H9 (cell line): Measurements from ENCODE around the gene ERAS. TPM values are rescaled to one million over a fixed set of nuclear protein-coding genes. Genes with fewer than 3 reads are reported as not detected.
"Not testable (repeated sequence)": the region's sequence is repeated elsewhere in the genome, so short reads cannot be mapped to it uniquely, and the experiment has no call there.

Experiments
- DNase-seq: peaks from one replicate; pipeline ENCODE4 v3.0.0-alpha.2; 2017
- H2AFZ ChIP-seq: one replicate; pipeline ENCODE4 v1.6.1; 2013; ENCODE audit warnings: mild to moderate bottlenecking, low read length, control low read depth, moderate library complexity
- H2AK5ac ChIP-seq: 2 replicates; pipeline ENCODE4 v1.6.1; 2013; ENCODE audit warnings: low read length, control low read depth, mixed read lengths; ENCODE audit not compliant: insufficient read length
- H2BK120ac ChIP-seq: one replicate; pipeline ENCODE4 v1.6.1; 2013; ENCODE audit warnings: low read depth, mild to moderate bottlenecking, low read length, control low read depth, inconsistent platforms; ENCODE audit not compliant: poor library complexity, severe bottlenecking
- H2BK12ac ChIP-seq: 2 replicates; pipeline ENCODE4 v1.6.1; 2013; ENCODE audit warnings: low read length, control low read depth, mixed read lengths, low read depth; ENCODE audit not compliant: insufficient read length
- H2BK15ac ChIP-seq: 2 replicates; pipeline ENCODE4 v1.6.1; 2013; ENCODE audit warnings: low read depth, low read length, control low read depth
- H2BK20ac ChIP-seq: one replicate; pipeline ENCODE4 v1.6.1; 2013; ENCODE audit warnings: low read depth, mild to moderate bottlenecking, low read length, control low read depth, inconsistent platforms; ENCODE audit not compliant: poor library complexity, severe bottlenecking
- H2BK5ac ChIP-seq: 2 replicates; pipeline ENCODE4 v1.6.1; 2013; ENCODE audit warnings: low read length, control low read depth, mixed read lengths; ENCODE audit not compliant: insufficient read length
- H3K14ac ChIP-seq: 2 replicates; pipeline ENCODE4 v1.6.1; 2013; ENCODE audit warnings: low read length, control low read depth; ENCODE audit not compliant: insufficient read depth
- H3K18ac ChIP-seq: 2 replicates; pipeline ENCODE4 v1.6.1; 2013; ENCODE audit warnings: low read depth, mild to moderate bottlenecking, mixed read lengths, low read length, control low read depth; ENCODE audit not compliant: insufficient read length
- H3K23ac ChIP-seq: 2 replicates; pipeline ENCODE4 v1.6.1; 2013; ENCODE audit warnings: low read length, control low read depth, mixed read lengths, low read depth; ENCODE audit not compliant: insufficient read length
- H3K23me2 ChIP-seq: 2 replicates; pipeline ENCODE4 v1.6.1; 2013; ENCODE audit warnings: low read depth, mild to moderate bottlenecking, mixed read lengths, low read length, control low read depth; ENCODE audit not compliant: insufficient read length, poor library complexity, severe bottlenecking
- H3K27ac ChIP-seq: 2 replicates; pipeline ENCODE4 v1.5.1; 2013; ENCODE audit warnings: low read length, control low read depth, mixed read lengths, low read depth; ENCODE audit not compliant: insufficient read length
- H3K27me3 ChIP-seq: 2 replicates; pipeline ENCODE4 v1.6.1; 2013; ENCODE audit warnings: low read length, control low read depth, inconsistent platforms; ENCODE audit not compliant: insufficient read depth
- H3K4ac ChIP-seq: 2 replicates; pipeline ENCODE4 v1.6.1; 2013; ENCODE audit warnings: low read depth, mild to moderate bottlenecking, control low read depth, inconsistent platforms, low read length, moderate library complexity
- H3K4me1 ChIP-seq: 2 replicates; pipeline ENCODE4 v1.6.1; 2013; ENCODE audit warnings: low read length, control low read depth, inconsistent platforms; ENCODE audit not compliant: insufficient read depth
- H3K4me2 ChIP-seq: 2 replicates; pipeline ENCODE4 v1.6.1; 2013; ENCODE audit warnings: low read length, control low read depth, mixed read lengths; ENCODE audit not compliant: insufficient read length, insufficient read depth
- H3K56ac ChIP-seq: 2 replicates; pipeline ENCODE4 v1.6.1; 2013; ENCODE audit warnings: low read depth, mild to moderate bottlenecking, mixed read lengths, low read length, control low read depth; ENCODE audit not compliant: insufficient read length
- H3K79me1 ChIP-seq: 2 replicates; pipeline ENCODE4 v1.6.1; 2013; ENCODE audit warnings: low read depth, mild to moderate bottlenecking, moderate library complexity, low read length, control low read depth, inconsistent platforms; ENCODE audit not compliant: insufficient read depth, poor library complexity, severe bottlenecking
- H3K79me2 ChIP-seq: 2 replicates; pipeline ENCODE4 v1.6.1; 2013; ENCODE audit warnings: low read length, control low read depth, inconsistent platforms; ENCODE audit not compliant: insufficient read depth
- H3K9ac ChIP-seq: 2 replicates; pipeline ENCODE4 v1.6.1; 2013; ENCODE audit warnings: low read length, control low read depth, mixed read lengths; ENCODE audit not compliant: insufficient read length; ENCODE audit errors: extremely low read depth
- H3K9me3 ChIP-seq: one replicate; pipeline ENCODE4 v1.6.1; 2013; ENCODE audit warnings: low read depth, low read length, inconsistent platforms; ENCODE audit not compliant: control insufficient read depth
- H3T11ph ChIP-seq: one replicate; pipeline ENCODE4 v1.6.1; 2013; ENCODE audit warnings: mild to moderate bottlenecking, low read length, control low read depth, inconsistent platforms
- H4K20me1 ChIP-seq: one replicate; pipeline ENCODE4 v1.6.1; 2013; ENCODE audit not compliant: control insufficient read depth, insufficient read length, insufficient read depth
- H4K5ac ChIP-seq: 2 replicates; pipeline ENCODE4 v1.6.1; 2013; ENCODE audit warnings: low read depth, mild to moderate bottlenecking, mixed read lengths, low read length, control low read depth; ENCODE audit not compliant: insufficient read length
- H4K8ac ChIP-seq: replicated peaks from 2 replicates; pipeline ENCODE4 v1.6.1; 2013; ENCODE audit warnings: low read length, control low read depth, mixed read lengths, low read depth; ENCODE audit not compliant: insufficient read length
- H4K91ac ChIP-seq: 2 replicates; pipeline ENCODE4 v1.6.1; 2013; ENCODE audit warnings: low read depth, mild to moderate bottlenecking, moderate library complexity, mixed read lengths, low read length, control low read depth; ENCODE audit not compliant: insufficient read length
- H3K27ac Mint-ChIP-seq, 3 experiments: 2 replicates in 2 of 3; 3 replicates in 1 of 3; pipeline ENCODE4 v1.8.0; 2020 to 2021; ENCODE audit warnings: mixed read lengths in 3 of 3, mild to moderate bottlenecking in 1 of 3, moderate library complexity in 1 of 3
- H3K27me3 Mint-ChIP-seq: 2 replicates; pipeline ENCODE4 v1.8.0; 2021; ENCODE audit warnings: low read depth, mild to moderate bottlenecking, moderate library complexity, mixed read lengths
- H3K36me3 Mint-ChIP-seq, 3 experiments: 2 replicates in 2 of 3; 3 replicates in 1 of 3; pipeline ENCODE4 v1.8.0; 2020 to 2021; ENCODE audit warnings: low read depth in 3 of 3, mixed read lengths in 3 of 3; ENCODE audit not compliant: insufficient read depth in 1 of 3
- H3K4me1 Mint-ChIP-seq, 2 experiments: 2 replicates each; pipeline ENCODE4 v1.8.0; 2020; ENCODE audit warnings: mixed read lengths in 2 of 2
- H3K4me3 Mint-ChIP-seq, 2 experiments: 2 replicates in 1 of 2; 3 replicates in 1 of 2; pipeline ENCODE4 v1.8.0; 2020 to 2021; ENCODE audit warnings: mild to moderate bottlenecking in 2 of 2, mixed read lengths in 2 of 2, moderate library complexity in 1 of 2
- H3K9me3 Mint-ChIP-seq, 2 experiments: 2 replicates in 1 of 2; 3 replicates in 1 of 2; pipeline ENCODE4 v1.8.0; 2020; ENCODE audit warnings: mild to moderate bottlenecking in 2 of 2, mixed read lengths in 2 of 2, moderate library complexity in 1 of 2
- CTCF ChIP-seq: fragments of 200-600 bp; sonication (generic); conservative IDR thresholded peaks from 3 replicates; pipeline ENCODE4 v1.8.0; 2021; ENCODE audit warnings: antibody characterized with exemption, mild to moderate bottlenecking
- WGBS: extraction: QIAGEN DNeasy Blood & Tissue Kit; methylation state at CpG from one replicate; pipeline ENCODE4 v1.1.7; 2013; ENCODE audit warnings: missing lambda C conversion rate, low lambda C conversion rate, mixed read lengths; ENCODE audit not compliant: insufficient read length; ENCODE audit errors: extremely low coverage; 5-methylcytosine and 5-hydroxymethylcytosine counted together
- total RNA-seq: library from RNA; stranded (reverse); gene quantifications from 2 replicates; pipeline ENCODE4 v1.2.1, GENCODE V29; 2021

The ERAS gene
- total RNA-seq, 1 experiment from 2014 or later: not detected

GRCh38 chrX:48852857-48853256 lies 26.5 kb downstream of the ERAS start:
- H4K8ac ChIP-seq: no peak overlapping the region
- no peak overlapping the region for H3K4me2 ChIP-seq
- no peak overlapping the region for H2BK20ac ChIP-seq
- TF ChIP-seq CTCF: no peak
- H4K5ac ChIP-seq: no peak overlapping the region
- H3K9me3 ChIP-seq: peaks cover 7% of the 10 kb centered on the region
- no peaks in the 10 kb centered on the region for H3K4me1 ChIP-seq
- no peaks in the 10 kb centered on the region for H3K27me3 ChIP-seq
- H2BK12ac ChIP-seq: no peak overlapping the region
- no peak overlapping the region for H3T11ph ChIP-seq
- no peak overlapping the region for H4K91ac ChIP-seq
- Mint-ChIP-seq H3K36me3 (peaks cover 16 to 18% (median 16%) of the 10 kb centered on the region in 3 experiments), H3K27me3 (peaks cover 2% of the 10 kb centered on the region; the same call in 1 of the 2 replicates), H3K4me3 (no peak overlapping the region), H3K9me3 (peaks cover 75 to 77% of the 10 kb centered on the region in 2 experiments), H3K4me1 (peaks cover 6 to 8% of the 10 kb centered on the region in 2 experiments; a peak in 3 of 4 replicates), H3K27ac (no peak overlapping the region)
- H2BK120ac ChIP-seq: no peak overlapping the region
- no peak overlapping the region for H2AK5ac ChIP-seq
- H3K9ac ChIP-seq: no peak overlapping the region
- H2BK5ac ChIP-seq: no peak overlapping the region
- no peak overlapping the region for H2BK15ac ChIP-seq
- no peak overlapping the region for H3K23ac ChIP-seq
- H2AFZ ChIP-seq: no peak overlapping the region
- no peaks in the 10 kb centered on the region for H3K79me1 ChIP-seq
- no peak overlapping the region for H3K18ac ChIP-seq
- no peaks in the 10 kb centered on the region for H4K20me1 ChIP-seq
- no peak overlapping the region for H3K14ac ChIP-seq
- H3K23me2 ChIP-seq: no peaks in the 10 kb centered on the region
- H3K56ac ChIP-seq: no peak overlapping the region
- H3K79me2 ChIP-seq: no peaks in the 10 kb centered on the region
- WGBS: no CpG with 5 or more reads among the region's 7 CpGs
- no peak overlapping the region for H3K4ac ChIP-seq
- H3K27ac ChIP-seq: no peak overlapping the region
- no peak for DNase-seq

GRCh38 chrX:48853494-48853893 lies 27.2 kb downstream of the ERAS start:
- H3K79me1 ChIP-seq, H4K91ac ChIP-seq, H3K4me1 ChIP-seq, H3K4me1 Mint-ChIP-seq, H2BK20ac ChIP-seq, H4K8ac ChIP-seq, H3K4me3 Mint-ChIP-seq, H3K27ac Mint-ChIP-seq, H3K9me3 ChIP-seq, H3K9ac ChIP-seq, H4K5ac ChIP-seq, H2BK5ac ChIP-seq, H3K27ac ChIP-seq, DNase-seq, H2AK5ac ChIP-seq, H2BK12ac ChIP-seq, H3K4me2 ChIP-seq, H3K14ac ChIP-seq, H3T11ph ChIP-seq, H3K23me2 ChIP-seq, H3K18ac ChIP-seq, H2BK120ac ChIP-seq, H3K27me3 Mint-ChIP-seq, H4K20me1 ChIP-seq, H2AFZ ChIP-seq, H3K27me3 ChIP-seq, H3K79me2 ChIP-seq, H3K56ac ChIP-seq, H3K4ac ChIP-seq, H3K23ac ChIP-seq, H2BK15ac ChIP-seq: not testable (repeated sequence)
- Mint-ChIP-seq H3K36me3 (peaks cover 16 to 18% (median 16%) of the 10 kb centered on the region in 3 experiments), H3K9me3 (peaks cover 75 to 77% of the 10 kb centered on the region in 2 experiments)
